Suprapubic skin (tissue), 4 donors: Measurements from ENCODE around the gene KSR2. TPM values are rescaled to one million over a fixed set of nuclear protein-coding genes. Genes with fewer than 3 reads are reported as not detected.

Source experiments
- DNase-seq, 2 donors: peaks; one replicate each; pipeline ENCODE4 v3.0.0-alpha.2; 2019; ENCODE audit warnings: low spot score in 2 of 2
- H3K27ac ChIP-seq: fragments of 200-600 bp; sonication (generic); one replicate; pipeline ENCODE4 v1.5.1; 2019
- H3K27me3 ChIP-seq: fragments of 200-600 bp; sonication (generic); one replicate; pipeline ENCODE4 v1.5.1; 2019
- H3K36me3 ChIP-seq: fragments of 200-600 bp; sonication (generic); one replicate; pipeline ENCODE4 v1.5.1; 2019
- H3K4me1 ChIP-seq: fragments of 200-600 bp; sonication (generic); one replicate; pipeline ENCODE4 v1.5.1; 2019
- H3K4me3 ChIP-seq: fragments of 200-600 bp; sonication (generic); one replicate; pipeline ENCODE4 v1.5.1; 2019; ENCODE audit warnings: mild to moderate bottlenecking
- H3K9me3 ChIP-seq: fragments of 200-600 bp; sonication (generic); one replicate; pipeline ENCODE4 v1.5.1; 2019
- EP300 ChIP-seq: sonication (generic); formaldehyde crosslinking; IDR thresholded peaks from one replicate; pipeline ENCODE4 v1.6.1; 2017; ENCODE audit warnings: antibody characterized with exemption
- POLR2A ChIP-seq, 2 donors: fragments of 450-650 bp; IDR thresholded peaks; one replicate each; pipeline ENCODE4 v1.6.1; 2017; ENCODE audit warnings: antibody characterized with exemption in 2 of 2, mild to moderate bottlenecking in 2 of 2, moderate library complexity in 2 of 2
- POLR2AphosphoS5 ChIP-seq, 3 donors: sonication (generic); formaldehyde crosslinking; IDR thresholded peaks; one replicate each; pipeline ENCODE4 v1.6.1; 2017; ENCODE audit warnings: antibody characterized with exemption in 3 of 3
- WGBS: methylation state at CpG from one replicate; pipeline ENCODE4 v1.1.5; 2018; 5-methylcytosine and 5-hydroxymethylcytosine counted together
- total RNA-seq, 4 donors: library from RNA; depleted of rRNA; stranded (reverse); fragments of >200 nt; gene quantifications; one replicate each; pipeline ENCODE4 v1.1.0, GENCODE V29; 2016
- TF ChIP-seq, protein P1 (sequence below), 2 donors: fragments of 200-600 bp in 1 of 2; fragments of 450-650 bp in 1 of 2; sonication (generic) in 1 of 2; IDR thresholded peaks; one replicate each; pipeline ENCODE4 v1.5.1; 2016 to 2019; ENCODE audit warnings: antibody characterized with exemption in 2 of 2, mild to moderate bottlenecking in 1 of 2, moderate library complexity in 1 of 2

The KSR2 gene
- total RNA-seq, 4 donors from 2014 or later = 0.24 to 0.39 (median 0.38) TPM; not detected in 1

DNA sequence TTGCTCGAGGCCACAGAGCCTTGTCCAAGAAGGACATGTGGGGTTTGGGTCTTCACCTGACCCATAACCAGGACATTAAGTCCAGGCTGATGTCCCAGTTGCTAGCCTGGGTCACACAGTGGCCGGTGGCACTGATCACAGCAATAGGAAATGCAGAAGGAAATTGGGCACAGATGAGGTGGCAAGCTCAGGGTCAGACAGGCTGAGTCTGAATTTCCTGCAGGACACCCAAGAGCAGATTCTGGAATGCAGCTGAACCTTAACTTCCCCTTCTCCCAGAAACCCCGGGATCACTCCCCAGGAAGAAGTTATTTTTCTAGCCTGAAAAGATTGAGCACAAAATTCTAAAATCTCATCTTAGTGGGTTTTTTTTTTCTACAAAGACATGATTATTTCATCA, 199.9 kb downstream of the KSR2 start:
- no peak overlapping the region for H3K4me3 ChIP-seq
- TF ChIP-seq POLR2A (IDR thresholded peaks at IDR 0.05) (no peak), EP300 (no peak), POLR2AphosphoS5 (IDR thresholded peaks at IDR 0.05) (no peak)
- TF ChIP-seq, protein P1, sequence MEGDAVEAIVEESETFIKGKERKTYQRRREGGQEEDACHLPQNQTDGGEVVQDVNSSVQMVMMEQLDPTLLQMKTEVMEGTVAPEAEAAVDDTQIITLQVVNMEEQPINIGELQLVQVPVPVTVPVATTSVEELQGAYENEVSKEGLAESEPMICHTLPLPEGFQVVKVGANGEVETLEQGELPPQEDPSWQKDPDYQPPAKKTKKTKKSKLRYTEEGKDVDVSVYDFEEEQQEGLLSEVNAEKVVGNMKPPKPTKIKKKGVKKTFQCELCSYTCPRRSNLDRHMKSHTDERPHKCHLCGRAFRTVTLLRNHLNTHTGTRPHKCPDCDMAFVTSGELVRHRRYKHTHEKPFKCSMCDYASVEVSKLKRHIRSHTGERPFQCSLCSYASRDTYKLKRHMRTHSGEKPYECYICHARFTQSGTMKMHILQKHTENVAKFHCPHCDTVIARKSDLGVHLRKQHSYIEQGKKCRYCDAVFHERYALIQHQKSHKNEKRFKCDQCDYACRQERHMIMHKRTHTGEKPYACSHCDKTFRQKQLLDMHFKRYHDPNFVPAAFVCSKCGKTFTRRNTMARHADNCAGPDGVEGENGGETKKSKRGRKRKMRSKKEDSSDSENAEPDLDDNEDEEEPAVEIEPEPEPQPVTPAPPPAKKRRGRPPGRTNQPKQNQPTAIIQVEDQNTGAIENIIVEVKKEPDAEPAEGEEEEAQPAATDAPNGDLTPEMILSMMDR (IDR thresholded peaks at IDR 0.05) = no peak
- H3K36me3 ChIP-seq = no peaks in the 10 kb centered on the region
- H3K9me3 ChIP-seq = peaks cover 6% of the 10 kb centered on the region
- DNase-seq = no peak
- no peaks in the 10 kb centered on the region for H3K27me3 ChIP-seq
- 61% methylated on average over 3 of the region's 3 CpGs for WGBS
- H3K27ac ChIP-seq = no peak overlapping the region
- no peaks in the 10 kb centered on the region for H3K4me1 ChIP-seq

DNA sequence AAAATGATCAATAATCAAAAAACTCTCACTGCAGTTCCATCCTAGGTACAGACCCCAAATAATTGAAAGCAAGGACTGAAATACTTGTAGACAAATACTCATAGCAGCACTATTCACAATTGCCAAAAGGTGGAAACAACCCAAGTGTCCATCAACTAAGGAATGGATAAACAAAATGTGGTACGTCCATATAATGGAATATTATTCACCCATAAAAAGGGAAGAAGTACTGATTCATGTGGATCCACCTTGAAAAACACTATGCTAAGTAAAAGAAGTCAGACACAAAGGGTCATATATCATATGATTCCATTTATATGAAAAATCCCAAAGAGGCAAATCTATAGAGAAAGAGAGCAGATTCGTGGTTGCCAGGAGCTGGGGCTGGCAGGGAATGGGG, 202.8 kb downstream of the KSR2 start:
- no peaks in the 10 kb centered on the region for H3K27me3 ChIP-seq
- no peak overlapping the region for H3K27ac ChIP-seq
- 90% methylated on average over 2 of the region's 2 CpGs for WGBS
- H3K36me3 ChIP-seq = no peaks in the 10 kb centered on the region
- no peak for DNase-seq
- TF ChIP-seq POLR2AphosphoS5 (IDR thresholded peaks at IDR 0.05) = no peak
- TF ChIP-seq EP300 = no peak
- TF ChIP-seq, protein P1 (IDR thresholded peaks at IDR 0.05) = no peak
- TF ChIP-seq POLR2A (IDR thresholded peaks at IDR 0.05) = no peak
- H3K4me3 ChIP-seq = no peak overlapping the region
- no peaks in the 10 kb centered on the region for H3K4me1 ChIP-seq
- H3K9me3 ChIP-seq = peaks cover 6% of the 10 kb centered on the region

DNA sequence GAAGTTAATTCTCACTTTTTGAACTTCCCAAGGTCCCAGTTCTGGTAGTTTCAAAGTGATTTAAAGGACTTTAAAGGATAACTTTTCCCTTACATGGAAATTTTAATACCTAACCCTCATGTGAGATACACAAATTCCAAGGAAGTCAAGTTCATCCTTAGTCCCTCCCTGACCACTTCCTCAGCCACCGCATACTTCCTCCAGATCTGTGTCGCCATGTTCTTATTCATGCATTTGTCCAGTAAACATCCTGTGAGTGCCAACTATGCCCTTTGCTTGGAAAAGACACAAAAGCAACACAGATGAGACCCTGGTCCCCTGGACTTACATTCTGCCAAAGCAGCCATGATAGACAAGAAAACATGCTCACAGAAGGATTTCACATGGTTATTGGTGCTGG, 206.6 kb downstream of the KSR2 start:
- Histone ChIP-seq H3K9me3 (peaks cover 6% of the 10 kb centered on the region), H3K27me3 (no peaks in the 10 kb centered on the region), H3K27ac (no peak overlapping the region), H3K4me1 (no peaks in the 10 kb centered on the region), H3K4me3 (no peak overlapping the region), H3K36me3 (no peaks in the 10 kb centered on the region)
- TF ChIP-seq EP300 (no peak), POLR2AphosphoS5 (IDR thresholded peaks at IDR 0.05) (no peak), POLR2A (IDR thresholded peaks at IDR 0.05) (no peak)
- TF ChIP-seq, protein P1 (IDR thresholded peaks at IDR 0.05) = no peak
- no peak for DNase-seq
- WGBS = 94% methylated on average over 2 of the region's 2 CpGs

DNA sequence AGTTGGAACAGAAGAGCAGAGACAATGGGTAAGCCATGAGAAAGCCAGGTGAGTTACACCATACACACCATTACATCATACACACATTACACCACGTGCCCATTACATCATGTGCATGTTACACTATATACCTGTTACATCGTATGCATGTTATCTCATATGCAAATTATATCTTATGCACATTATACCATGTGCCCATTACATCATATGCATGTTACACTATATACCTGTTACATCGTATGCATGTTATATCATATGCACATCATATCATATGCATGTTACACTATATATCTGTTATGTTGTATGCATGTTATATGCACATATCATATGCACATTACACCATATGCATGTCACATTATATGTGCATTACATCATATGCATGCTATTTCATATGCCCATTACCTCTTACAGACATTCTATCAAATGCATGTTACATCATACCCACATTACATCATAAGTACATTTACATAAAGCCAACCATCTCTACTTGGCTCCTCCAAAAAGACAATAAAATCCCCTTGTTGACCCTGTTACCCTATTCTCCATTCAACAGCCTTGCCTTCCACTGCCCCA, 207.2 kb downstream of the KSR2 start:
- WGBS = 91% methylated on average over 3 of the region's 3 CpGs
- peaks cover 6% of the 10 kb centered on the region for H3K9me3 ChIP-seq
- no peak for DNase-seq
- H3K4me3 ChIP-seq = no peak overlapping the region
- H3K36me3 ChIP-seq = no peaks in the 10 kb centered on the region
- H3K27me3 ChIP-seq = no peaks in the 10 kb centered on the region
- H3K4me1 ChIP-seq = no peaks in the 10 kb centered on the region
- no peak overlapping the region for H3K27ac ChIP-seq
- TF ChIP-seq, protein P1 (IDR thresholded peaks at IDR 0.05) = no peak
- no peak for TF ChIP-seq POLR2AphosphoS5 (IDR thresholded peaks at IDR 0.05)
- TF ChIP-seq EP300 = no peak
- no peak for TF ChIP-seq POLR2A (IDR thresholded peaks at IDR 0.05)

DNA sequence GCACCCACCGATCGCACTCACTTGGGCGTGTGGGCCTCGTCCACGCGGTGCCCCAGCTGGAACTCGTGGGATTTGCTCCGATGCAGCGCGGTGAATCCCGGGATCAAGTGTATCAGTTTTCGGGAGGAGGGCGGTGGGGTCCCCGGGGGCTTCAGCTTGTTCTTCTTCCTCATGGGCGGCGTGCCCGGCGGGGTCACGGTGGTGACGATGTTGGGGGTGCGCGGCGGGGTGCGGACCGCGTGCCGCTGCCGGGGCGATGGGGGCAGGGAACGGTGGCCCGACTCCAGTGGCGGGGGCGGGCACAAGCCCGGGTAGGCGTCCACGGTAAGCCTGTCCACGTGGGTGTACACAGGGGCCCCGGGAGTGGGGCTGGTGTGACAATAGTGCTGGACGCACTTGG, 207.8 kb downstream of the KSR2 start:
- H3K27me3 ChIP-seq = no peaks in the 10 kb centered on the region
- 95% methylated on average over 37 of the region's 39 CpGs for WGBS
- H3K27ac ChIP-seq = no peak overlapping the region
- TF ChIP-seq POLR2AphosphoS5 (IDR thresholded peaks at IDR 0.05) (no peak), POLR2A (IDR thresholded peaks at IDR 0.05) (no peak), EP300 (no peak)
- TF ChIP-seq, protein P1 (IDR thresholded peaks at IDR 0.05) = no peak
- no peak overlapping the region for H3K4me3 ChIP-seq
- no peaks in the 10 kb centered on the region for H3K4me1 ChIP-seq
- H3K9me3 ChIP-seq = peaks cover under 1% of the 10 kb centered on the region
- DNase-seq = no peak
- H3K36me3 ChIP-seq = no peaks in the 10 kb centered on the region
